Brain microvascular endothelial cell (primary cell): Measurements from ENCODE around the gene AZGP1.

Source experiments
- DNase-seq: peaks from one replicate; pipeline ENCODE4 v3.0.0-alpha.2; 2020
- H3K27ac ChIP-seq: fragments of 250-450 bp; sonication (Bioruptor Pico); 2 replicates; pipeline ENCODE4 v1.5.1; 2020; ENCODE audit warnings: mild to moderate bottlenecking, moderate library complexity
- H3K27me3 ChIP-seq: fragments of 250-450 bp; sonication (Bioruptor Pico); replicated peaks from 2 replicates; pipeline ENCODE4 v1.5.1; 2020; ENCODE audit warnings: mild to moderate bottlenecking
- H3K36me3 ChIP-seq: fragments of 250-450 bp; sonication (Bioruptor Pico); replicated peaks from 2 replicates; pipeline ENCODE4 v1.5.1; 2020; ENCODE audit warnings: mild to moderate bottlenecking
- H3K4me3 ChIP-seq: 2 replicates; pipeline ENCODE4 v1.5.1; 2011; ENCODE audit warnings: low read depth, mild to moderate bottlenecking, control low read depth, low read length, moderate library complexity
- in situ Hi-C: cut with HindIII; loops from 2 replicates; pipeline ENCODE4 v1.10.0; 2017; ENCODE audit warnings: low sequenced_read_pairs, low pct_ligation_motif_present
- TF ChIP-seq, protein P1 (sequence below): IDR thresholded peaks from 2 replicates; pipeline ENCODE4 v1.5.1; 2011; ENCODE audit warnings: low read depth, mild to moderate bottlenecking, moderate library complexity, low read length, control low read depth, inconsistent platforms; ENCODE audit errors: missing control alignments

AZGP1 gene

DNA sequence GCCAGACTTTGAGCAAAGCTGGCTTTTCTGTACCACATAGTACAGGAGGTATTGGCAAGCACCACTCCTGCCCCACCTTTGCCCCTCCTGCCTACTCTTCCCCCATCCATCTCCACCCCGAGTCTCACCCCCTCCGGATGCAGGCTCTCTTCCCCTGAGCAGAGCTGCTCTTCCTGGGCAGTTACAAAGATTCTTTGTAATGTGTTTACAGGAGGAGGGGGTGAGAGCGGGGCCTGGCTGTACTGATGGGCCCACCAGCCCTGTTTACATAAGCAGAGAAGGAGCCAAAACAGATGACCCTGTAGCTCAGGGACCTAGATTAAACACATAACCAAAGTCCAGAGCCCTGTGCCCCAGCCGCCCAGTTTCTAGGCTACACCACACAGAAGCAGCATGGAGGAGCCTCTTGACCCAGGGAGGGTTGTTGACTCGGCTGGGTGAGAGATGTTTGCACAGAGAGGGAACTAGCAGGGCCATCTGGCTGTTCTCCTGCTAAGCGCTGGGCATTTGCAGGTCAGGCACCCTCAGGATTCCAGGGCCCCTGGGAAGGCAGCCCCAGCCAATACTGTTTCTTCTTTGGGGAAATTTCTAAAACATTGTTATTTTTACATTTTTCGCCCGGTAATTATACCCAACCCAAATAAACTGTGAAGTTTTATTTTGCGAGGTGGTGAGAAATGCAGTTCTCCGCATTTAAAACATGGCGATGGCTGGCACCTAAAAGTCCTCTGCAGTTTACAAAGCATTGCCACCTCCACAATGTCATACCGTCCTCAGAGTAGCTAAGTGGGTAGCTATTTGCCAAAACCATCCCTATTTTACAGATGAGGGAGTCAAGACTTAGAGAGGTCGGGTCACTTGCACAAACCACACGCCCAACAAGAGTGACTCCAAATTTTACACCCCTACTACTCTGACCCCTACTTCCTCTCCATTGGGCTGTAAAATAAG lies 28.2 kb upstream of the AZGP1 start:
- no peaks in the 10 kb centered on the region for H3K36me3 ChIP-seq
- no peak overlapping the region for H3K27ac ChIP-seq
- in situ Hi-C loops, result no loop called here
- no peak for DNase-seq
- H3K27me3 ChIP-seq, result no peaks in the 10 kb centered on the region
- H3K4me3 ChIP-seq, result no peak overlapping the region
- TF ChIP-seq, protein P1, sequence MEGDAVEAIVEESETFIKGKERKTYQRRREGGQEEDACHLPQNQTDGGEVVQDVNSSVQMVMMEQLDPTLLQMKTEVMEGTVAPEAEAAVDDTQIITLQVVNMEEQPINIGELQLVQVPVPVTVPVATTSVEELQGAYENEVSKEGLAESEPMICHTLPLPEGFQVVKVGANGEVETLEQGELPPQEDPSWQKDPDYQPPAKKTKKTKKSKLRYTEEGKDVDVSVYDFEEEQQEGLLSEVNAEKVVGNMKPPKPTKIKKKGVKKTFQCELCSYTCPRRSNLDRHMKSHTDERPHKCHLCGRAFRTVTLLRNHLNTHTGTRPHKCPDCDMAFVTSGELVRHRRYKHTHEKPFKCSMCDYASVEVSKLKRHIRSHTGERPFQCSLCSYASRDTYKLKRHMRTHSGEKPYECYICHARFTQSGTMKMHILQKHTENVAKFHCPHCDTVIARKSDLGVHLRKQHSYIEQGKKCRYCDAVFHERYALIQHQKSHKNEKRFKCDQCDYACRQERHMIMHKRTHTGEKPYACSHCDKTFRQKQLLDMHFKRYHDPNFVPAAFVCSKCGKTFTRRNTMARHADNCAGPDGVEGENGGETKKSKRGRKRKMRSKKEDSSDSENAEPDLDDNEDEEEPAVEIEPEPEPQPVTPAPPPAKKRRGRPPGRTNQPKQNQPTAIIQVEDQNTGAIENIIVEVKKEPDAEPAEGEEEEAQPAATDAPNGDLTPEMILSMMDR, result no peak

DNA sequence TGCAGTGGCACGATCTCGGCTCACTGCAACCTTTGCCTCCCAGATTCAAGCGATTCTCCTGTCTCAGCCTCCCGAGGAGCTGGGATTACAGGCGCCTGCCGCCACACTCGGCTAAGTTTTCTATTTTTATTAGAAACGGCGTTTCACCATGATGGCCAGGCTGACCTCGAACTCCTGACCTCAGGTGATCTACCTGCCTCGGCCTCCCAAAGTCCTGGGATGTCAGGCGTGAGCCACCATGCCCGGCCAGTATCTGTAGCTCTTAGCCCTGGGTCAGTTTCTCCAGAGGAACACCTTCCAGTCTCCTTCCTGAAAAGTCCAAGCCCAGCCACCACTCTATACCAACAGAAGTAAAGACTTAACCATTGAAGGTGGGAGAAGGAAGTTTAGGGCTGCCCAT lies 24.4 kb upstream of the AZGP1 start:
- TF ChIP-seq, protein P1, result no peak
- H3K4me3 ChIP-seq, result no peak overlapping the region
- H3K27ac ChIP-seq, result no peak overlapping the region
- H3K36me3 ChIP-seq, result no peaks in the 10 kb centered on the region
- no peak for DNase-seq
- in situ Hi-C loops, result no loop called here
- no peaks in the 10 kb centered on the region for H3K27me3 ChIP-seq

DNA sequence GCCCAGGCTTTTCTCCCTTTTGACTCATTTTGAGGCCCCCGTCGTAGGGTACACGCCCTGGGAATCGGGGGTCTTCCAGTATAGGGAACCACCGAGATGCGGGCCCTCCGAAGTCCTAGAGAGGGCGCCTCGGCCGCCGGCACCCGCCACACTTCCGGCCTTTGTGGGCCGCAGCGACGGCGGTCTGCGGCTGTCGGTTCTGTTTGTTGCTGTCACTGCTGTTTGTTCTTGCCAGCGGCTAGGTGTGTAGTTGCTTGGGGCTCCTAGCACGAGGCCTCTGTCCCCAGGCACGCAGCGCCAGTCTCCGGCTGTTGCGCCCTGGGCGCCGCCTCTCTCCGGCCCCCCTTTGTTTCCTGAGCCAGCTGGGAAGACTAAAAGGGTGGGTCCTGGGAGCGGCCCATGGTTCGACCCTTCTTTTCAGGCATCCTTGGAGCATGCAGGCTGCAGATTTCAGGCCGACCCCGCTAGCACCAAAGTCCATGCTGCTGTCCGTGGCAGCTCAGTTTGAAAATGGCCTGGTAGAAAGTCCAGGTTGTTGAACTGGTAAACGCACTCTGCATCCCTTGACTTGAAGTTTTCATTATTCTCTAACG lies 21.8 kb upstream of the AZGP1 start:
- TF ChIP-seq, protein P1, result peak; percentile 44
- Histone ChIP-seq H3K36me3 (no peaks in the 10 kb centered on the region), H3K4me3 (peak overlapping the region; percentile 52), H3K27ac (no peak overlapping the region), H3K27me3 (no peaks in the 10 kb centered on the region)
- DNase-seq, result no peak
- in situ Hi-C loops, result loop anchor here (25.0 kb wide), 1 partner anchor 90 kb away; the partner anchor contains the start of genes COPS6 and ZNF3

DNA sequence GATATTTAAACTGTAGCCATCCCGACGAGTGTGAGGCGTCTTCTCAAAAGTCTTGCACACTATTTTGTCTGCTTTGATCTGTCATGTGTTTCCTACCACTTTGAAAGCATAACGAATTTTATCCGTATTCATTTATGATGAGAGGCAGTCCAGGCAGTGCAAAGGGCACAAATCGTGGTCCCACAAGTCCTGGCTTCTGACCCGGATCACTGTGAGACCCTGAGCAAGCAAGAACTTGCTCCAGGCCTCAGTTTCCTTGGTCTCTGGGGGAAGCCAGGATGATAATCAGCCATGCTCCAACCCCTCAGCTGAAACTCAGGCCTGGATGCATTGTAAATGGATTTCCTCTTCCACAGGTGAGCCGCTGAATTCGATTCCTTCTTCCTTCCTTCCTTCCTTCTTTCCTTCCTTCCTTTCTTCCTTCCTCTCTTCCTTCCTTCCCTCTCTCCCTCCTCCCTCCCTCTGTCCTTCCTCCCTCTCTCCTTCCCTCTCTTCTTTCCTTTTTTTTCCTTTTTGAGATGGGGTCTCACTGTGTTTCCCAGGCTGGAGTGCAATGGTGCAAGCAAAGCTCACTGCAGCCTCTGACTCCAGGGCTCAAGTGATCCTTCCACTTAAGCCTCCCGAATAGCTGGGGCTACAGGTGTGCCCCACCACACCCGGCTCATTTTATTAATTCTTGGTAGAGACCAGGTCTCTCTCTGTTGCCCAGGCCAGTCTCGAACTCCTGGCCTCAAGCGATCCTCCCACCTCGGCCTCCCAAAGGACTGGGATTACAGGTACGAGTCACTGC lies 21.1 kb upstream of the AZGP1 start:
- H3K27ac ChIP-seq, result no peak overlapping the region
- TF ChIP-seq, protein P1, result no peak
- in situ Hi-C loops, result loop anchor here (25.0 kb wide), 1 partner anchor 90 kb away; the partner anchor contains the start of genes COPS6 and ZNF3
- H3K27me3 ChIP-seq, result no peaks in the 10 kb centered on the region
- DNase-seq, result no peak
- no peaks in the 10 kb centered on the region for H3K36me3 ChIP-seq
- H3K4me3 ChIP-seq, result peak overlapping the region; percentile 52

DNA sequence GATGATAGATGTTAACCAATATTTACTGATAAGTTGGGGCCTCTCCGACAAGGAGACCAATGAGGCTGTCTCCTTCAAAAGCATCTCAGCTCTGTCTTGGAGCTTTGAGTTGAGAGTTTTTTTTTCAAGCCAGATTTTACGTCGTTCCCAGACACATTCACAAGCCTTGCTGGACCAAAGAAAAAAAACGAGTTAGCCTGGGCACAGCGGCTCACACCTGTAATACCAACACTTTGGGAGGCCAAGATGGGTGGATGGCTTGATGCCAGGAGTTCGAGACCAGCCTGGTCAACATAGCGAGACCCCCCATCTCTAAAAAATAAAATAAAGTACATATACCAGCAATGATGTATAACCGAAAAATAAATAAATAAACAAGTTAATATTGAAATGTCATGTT lies 19.0 kb upstream of the AZGP1 start:
- H3K36me3 ChIP-seq, result no peaks in the 10 kb centered on the region
- in situ Hi-C loops, result loop anchor here (25.0 kb wide), 1 partner anchor 92 kb away; the partner anchor contains the start of genes COPS6 and ZNF3
- H3K4me3 ChIP-seq, result no peak overlapping the region
- no peaks in the 10 kb centered on the region for H3K27me3 ChIP-seq
- TF ChIP-seq, protein P1, result no peak
- DNase-seq, result no peak
- no peak overlapping the region for H3K27ac ChIP-seq
